Activated naive CD4-positive, alpha-beta T cell (primary cell): ENCODE results near the gene GGA1.
"Not testable (repeated sequence)": the region's sequence is repeated elsewhere in the genome, so short reads cannot be mapped to it uniquely, and the experiment has no call there.

ENCODE experiments used
- DNase-seq, 4 experiments: peaks; one replicate each; lab custom pipeline; 2025; lab: John Stamatoyannopoulos, UW

GGA1 gene

DNA sequence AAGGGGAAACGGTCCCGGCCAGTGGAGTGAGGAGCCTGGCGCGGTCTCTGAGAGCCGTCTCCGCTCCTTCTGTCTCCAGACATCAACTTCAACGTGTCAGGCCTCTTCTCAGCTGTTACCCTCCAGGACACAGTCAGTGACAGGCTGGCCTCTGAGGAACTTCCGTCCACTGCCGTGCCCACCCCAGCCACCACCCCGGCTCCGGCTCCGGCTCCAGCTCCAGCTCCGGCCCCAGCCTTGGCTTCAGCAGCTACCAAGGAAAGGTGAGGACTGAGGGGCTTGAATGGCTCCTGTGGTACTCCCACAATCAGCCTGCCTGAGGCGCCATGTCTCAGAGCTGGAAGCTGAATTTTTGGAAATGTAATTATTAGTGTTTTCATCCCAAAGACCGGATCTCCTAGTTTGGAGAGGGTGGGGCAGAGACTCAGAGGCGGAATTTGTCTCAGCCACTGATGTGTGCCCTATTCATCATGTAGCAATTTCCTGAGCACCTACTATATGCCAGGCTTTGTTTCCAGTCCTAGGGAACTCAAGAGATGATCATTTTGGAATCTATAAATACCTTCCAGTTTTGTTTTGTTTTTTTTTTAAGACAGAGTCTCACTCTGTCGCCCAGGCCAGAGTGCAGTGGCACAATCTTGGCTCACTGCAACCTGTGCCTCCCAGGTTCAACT is 42.0 kb downstream of the GGA1 start:
- DNase-seq = no peak

DNA sequence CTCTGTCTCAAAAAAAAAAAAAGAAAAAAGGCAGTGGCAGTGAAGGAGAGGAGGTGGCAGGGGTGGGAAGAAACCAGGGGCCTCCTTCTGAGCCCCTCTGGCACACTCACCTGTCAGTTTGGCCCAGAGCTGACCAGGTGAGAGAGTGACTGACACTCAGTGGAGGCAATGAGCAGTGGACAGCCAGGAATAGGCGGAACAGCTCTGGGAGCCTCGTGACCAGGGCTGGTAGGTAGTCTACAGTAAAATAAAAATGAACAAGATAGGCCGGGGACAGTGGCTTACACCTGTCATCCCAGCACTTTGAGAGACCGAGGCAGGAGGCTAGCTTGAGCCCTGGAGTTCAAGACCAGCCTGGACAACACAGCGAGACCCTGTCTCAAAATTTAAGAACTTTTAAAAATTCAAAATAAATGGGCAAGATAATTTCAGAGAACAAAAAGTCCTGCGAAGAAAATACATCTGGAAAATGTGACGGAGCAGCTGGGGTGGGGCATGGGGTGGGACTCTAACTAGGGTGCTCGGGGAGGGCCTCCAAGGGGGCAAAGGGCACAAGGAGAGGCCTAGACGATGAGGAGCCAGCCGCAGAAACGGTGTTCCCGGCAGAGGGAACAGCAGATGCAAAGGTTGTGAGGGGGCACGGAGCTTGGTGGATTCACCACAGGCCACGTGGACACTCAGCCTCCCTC is 46.1 kb downstream of the GGA1 start:
- DNase-seq = no peak

- DNase-seq = no peak
Measured at GRCh38 chr22:37655252-37655563, 46.6 kb downstream of the GGA1 start.

DNA sequence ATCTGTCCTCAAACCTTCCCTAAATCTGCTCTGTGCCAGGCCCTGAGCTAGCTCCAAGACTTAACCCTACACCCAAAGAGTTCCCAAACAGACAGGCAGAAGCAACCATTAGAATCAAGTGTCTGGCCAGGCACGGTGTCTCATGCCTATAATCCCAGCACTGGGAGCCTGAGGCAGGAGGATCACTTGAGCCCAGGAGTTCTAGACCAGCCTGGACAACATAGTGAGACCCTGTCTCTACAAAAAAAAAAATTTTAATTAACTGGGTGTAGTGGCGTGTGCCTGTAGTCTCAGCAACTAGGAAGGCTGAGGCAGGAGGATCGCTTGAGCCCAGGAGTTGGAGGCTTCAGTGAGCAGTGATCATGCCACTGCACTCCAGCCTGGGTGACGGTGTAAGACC is 47.9 kb downstream of the GGA1 start:
- DNase-seq = not testable (repeated sequence)

DNA sequence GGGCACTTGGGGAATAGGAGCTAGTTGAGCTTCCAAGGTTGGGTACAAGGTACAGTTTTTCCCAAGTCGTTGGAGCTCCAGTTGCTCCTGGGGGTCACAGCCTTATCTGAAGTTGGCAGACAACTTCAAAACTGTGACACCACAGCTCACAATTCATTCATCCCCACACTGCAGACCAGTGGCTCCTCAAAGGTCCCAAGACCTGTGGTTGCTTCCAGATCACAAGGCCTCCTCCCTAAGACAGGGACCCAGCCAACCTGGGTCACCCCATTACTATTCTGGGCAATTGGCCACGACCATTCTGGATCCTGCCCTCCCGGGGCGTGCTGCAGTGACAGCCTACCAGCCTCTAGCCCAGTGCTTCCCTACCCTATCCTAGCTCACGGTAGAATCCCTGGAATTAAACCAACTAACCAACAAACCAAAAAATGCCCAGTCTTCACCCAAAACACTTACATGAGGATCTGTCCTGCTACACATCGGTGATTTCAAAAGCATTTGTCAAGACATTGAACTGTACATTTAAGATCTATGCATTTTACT is 49.0 kb downstream of the GGA1 start:
- DNase-seq = no peak

DNA sequence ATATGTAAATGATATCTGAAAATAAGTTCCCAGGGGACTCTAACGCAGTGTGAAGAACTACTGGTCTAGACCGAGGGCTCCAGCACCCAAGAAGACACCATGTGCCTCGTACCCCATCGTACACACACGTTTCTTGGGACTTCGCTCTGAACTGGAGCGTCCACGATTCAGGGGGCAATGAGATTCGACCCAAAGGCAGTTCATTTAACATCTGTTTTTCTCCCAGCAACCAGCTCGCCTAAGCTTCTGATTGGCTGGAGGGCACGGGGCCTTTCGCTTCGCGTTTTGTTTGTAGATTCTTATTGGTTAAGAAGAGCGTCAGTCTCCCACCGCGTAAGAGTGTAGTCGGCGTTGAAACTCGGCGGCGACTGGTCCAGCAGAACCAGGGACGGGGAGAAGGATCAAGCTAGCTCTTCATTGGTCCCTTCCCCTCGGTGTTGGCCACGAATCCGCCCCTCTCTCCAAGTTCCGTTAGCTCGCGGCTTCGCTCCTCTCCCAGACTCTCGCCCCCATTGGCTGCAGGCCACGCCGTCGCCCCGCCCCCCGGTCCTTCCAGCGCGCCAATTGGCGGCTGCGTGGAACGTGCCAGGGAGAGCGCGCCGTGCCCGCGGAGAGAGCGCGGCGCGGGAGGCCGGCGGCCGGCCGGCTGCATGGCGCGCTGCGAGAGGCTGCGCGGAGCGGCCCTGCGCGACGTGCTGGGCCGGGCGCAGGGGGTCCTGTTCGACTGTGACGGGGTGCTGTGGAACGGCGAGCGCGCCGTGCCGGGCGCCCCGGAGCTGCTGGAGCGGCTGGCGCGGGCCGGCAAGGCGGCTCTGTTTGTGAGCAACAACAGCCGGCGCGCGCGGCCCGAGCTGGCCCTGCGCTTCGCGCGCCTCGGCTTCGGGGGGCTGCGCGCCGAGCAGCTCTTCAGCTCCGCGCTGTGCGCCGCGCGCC is 49.8 kb downstream of the GGA1 start, which contains the start of gene PDXP:
Gene PDXP (plus strand): TSS at position 591 of the 933 bp plus-strand sequence. CDS start 60 bp downstream, at position 651.
- DNase-seq = peak; percentile 93 to 98 (median 96)

DNA sequence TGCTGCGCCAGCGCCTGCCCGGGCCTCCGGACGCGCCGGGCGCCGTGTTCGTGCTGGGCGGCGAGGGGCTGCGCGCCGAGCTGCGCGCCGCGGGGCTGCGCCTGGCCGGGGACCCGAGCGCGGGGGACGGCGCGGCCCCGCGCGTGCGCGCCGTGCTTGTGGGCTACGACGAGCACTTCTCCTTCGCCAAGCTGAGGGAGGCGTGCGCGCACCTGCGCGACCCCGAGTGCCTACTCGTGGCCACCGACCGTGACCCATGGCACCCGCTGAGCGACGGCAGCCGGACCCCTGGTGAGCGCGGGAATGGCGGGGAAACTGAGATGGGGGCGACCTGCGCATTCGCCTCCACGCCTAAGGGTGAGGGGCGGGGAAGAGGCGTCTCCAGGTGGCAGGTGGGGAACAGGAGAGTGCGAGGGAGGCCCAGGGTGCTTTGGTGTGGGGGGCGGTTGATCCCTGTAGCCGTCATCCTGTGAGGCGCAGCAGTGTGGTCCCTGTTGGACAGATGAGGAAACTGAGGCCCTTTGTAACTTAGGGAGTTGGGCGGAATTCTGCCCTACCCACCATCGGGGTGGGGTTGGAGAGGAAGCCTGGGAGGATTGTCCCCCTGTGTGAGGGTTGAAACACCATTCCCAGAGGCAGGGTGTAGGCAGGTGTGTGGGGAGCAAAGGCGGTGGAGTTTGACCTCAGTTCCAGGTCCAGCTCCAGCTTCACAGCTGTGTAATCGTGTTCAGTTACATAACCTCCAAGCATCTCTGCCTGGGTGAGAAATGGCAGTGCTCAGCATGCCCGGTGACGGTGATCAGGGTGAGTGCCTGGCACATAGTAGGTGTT is 50.6 kb downstream of the GGA1 start:
- peak in 1 of 4 experiments; percentile 29 for DNase-seq

- DNase-seq = no peak
Measured at GRCh38 chr22:37659897-37660708, 51.5 kb downstream of the GGA1 start.

DNA sequence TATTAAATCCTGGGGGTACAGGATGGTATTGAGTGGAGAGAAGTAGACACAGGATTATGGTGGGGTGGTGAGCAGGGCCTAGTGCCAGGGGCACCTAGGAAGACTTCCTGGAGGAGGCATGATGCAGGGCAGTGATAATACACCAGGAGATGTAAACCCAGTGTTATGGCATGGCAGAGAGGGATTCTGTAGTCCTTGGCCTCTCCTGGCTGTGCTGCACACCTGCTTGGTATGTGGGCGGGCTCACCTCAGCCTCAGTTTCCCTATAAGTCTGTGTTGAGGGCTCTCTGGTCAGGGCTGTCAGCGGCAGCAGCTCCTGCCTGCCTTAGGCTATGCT is 52.0 kb downstream of the GGA1 start:
- DNase-seq = no peak

- DNase-seq = peak in 1 of 4 experiments; percentile 19
Measured at GRCh38 chr22:37661160-37661924, 52.7 kb downstream of the GGA1 start.

DNA sequence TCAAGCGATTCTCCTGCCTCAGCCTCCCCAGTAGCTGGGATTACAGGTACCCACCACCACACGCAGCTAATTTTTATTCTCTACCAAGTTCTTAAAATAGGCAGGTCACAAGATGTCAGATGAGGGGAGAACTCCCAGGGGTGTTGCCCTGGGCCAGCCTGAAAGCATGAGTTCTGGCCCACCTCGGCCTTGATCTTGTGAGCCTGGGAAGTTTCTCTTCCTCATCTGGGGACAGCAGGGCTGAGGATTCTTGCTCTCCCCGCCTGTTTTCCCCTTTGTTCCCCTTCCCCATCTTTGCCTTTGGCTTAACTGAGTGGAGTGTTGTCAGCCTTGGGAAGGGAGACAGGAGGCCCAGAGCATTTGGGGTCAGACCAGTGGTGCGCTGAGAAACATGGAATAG is 53.4 kb downstream of the GGA1 start:
- no peak for DNase-seq

GRCh38 chr22:37663521-37664140 is 55.0 kb downstream of the GGA1 start:
- no peak for DNase-seq

DNA sequence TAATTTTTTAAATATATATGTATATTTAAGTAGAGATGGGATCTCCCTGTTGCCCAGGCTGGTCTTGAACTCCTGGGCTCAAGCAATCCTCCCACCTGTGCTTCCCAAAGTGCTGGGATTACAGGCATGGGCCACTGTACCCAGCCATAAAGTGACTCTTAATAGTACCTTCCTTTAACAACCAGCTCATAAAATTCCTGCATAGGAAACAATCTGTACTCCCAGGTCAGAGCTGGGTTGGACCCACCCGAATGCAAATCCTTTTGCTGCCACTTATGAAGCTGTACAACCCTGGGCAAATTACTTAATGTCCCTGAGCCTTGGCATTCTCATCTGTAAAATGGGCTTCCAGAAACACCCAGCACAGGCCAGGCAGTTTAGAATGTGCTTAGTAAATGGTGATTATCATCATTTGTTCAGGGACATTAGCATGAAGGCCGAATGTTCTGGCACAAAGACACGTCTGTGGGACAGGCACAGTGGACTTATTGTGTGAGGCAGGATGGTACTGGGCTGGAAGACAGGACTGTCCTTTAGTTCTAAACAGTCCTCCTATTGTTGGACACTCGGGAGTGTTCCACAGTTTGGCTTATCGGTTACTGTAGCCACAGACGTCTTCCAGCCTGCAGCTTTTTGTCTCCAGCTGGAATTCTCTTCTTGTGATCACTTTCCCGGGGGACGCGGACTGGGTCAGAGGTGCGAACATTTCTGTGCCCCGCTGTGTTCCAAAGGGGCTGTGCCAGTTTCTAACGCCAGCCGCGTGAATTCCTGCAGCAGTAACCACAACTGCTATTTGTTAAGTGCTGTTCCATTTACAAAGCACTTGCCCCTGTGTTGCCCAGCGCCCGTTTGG is 55.8 kb downstream of the GGA1 start:
- DNase-seq = no peak

DNA sequence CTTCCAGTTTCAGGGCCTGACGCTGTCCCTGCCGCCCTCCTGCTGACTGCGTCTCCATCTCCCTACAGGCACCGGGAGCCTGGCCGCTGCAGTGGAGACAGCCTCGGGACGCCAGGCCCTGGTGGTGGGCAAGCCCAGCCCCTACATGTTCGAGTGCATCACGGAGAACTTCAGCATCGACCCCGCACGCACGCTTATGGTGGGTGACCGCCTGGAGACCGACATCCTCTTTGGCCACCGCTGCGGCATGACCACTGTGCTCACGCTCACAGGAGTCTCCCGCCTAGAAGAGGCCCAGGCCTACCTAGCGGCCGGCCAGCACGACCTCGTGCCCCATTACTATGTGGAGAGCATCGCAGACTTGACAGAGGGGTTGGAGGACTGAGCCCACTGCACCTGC is 56.9 kb downstream of the GGA1 start:
- no peak for DNase-seq

DNA sequence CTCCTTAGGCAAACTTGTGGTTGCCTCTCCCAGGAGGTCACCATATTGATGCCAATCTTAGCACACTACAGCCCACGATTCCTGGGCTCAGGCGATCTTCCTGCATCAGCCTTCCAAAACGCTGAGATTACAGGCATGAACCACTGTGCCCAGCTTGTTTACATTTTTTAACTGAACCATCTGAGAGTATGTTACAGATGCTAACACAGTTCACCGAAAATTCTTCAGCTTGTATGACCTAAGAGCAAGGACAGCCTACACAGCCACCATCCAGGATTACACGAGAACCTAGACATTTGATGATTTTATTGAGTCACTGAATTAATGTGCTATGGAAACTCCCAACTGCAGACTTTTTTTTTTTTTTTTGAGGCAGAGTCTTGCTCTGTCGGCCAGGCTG is 61.0 kb downstream of the GGA1 start:
- DNase-seq = no peak

GRCh38 chr22:37672206-37672919 is 63.7 kb downstream of the GGA1 start:
- DNase-seq = peak in 2 of 4 experiments; percentile 10 to 13

- DNase-seq = no peak
Measured at GRCh38 chr22:37672920-37673455, 64.4 kb downstream of the GGA1 start.

DNA sequence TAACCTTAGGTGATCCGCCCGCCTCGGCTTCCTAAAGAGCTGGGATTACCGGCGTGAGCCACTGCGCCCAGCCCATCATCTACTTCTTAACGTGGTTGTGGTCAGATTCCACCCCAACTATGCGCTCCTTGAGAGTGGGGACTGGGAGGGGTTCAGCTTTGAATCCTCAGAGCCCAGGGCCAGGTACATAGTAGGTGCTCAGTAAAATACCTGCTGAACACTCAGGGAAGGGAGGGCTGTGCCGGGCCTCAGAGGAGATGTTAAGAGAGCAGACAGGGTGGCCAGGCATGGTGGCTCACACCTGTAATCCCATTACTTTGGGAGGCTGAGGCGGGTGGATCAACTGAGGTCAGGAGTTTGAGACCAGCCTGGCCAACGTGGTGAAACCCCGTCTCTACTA is 65.6 kb downstream of the GGA1 start:
- no peak for DNase-seq
